ENCODE results near the gene ARL15.

ARL15 gene

DNA sequence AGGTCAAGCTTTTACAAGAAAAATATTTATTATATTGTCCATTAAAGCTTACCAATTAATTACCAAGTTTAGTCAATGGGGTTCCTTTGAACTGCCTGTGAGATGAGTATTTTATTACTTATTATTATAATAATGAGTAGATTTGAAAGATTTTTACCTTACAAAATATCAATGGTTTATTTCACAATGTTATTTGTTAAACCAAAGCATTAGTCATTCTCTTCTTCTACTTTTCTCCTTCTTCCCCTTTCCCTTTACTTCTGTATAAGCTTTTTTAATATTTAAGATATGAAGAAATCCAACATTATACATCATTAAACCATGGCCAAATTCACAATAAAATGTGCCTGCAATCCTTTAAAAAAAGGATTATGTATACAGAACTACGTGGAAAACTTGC, 369.5 kb downstream of the ARL15 start:
- Histone ChIP-seq H3K36me3 (ENCODE audit: control insufficient read depth in 1 of 2, insufficient read depth in 2 of 2, low read length in 2 of 2) (no peaks in the 10 kb centered on the region), H3K79me2 (ENCODE audit: control insufficient read depth, insufficient read depth, low read length, poor library complexity) (no peaks in the 10 kb centered on the region), H4K12ac (ENCODE audit: low read depth, low read length) (no peak overlapping the region), H2BK120ac (ENCODE audit: insufficient read depth, low read length, poor library complexity) (no peak overlapping the region), H2BK5ac (ENCODE audit: low read depth, low read length, poor library complexity) (no peak overlapping the region), H3K4me3 (ENCODE audit: low read depth, low read length) (no peak overlapping the region), H3K4me1 (ENCODE audit: control insufficient read depth in 1 of 2, insufficient read depth in 2 of 2, low read length in 2 of 2) (no peaks in the 10 kb centered on the region), H2AK5ac (ENCODE audit: low read length) (no peak overlapping the region), H3K27me3 (ENCODE audit: insufficient read depth, low read length) (no peaks in the 10 kb centered on the region), H3K14ac (ENCODE audit: low read length) (no peak overlapping the region), H4K91ac (ENCODE audit: low read depth, low read length) (no peak overlapping the region), H3K4ac (ENCODE audit: low read depth, low read length) (no peak overlapping the region), H3K27ac (ENCODE audit: low read depth, low read length) (no peak overlapping the region), H2AFZ (ENCODE audit: insufficient read depth, low read length, poor library complexity) (no peak overlapping the region), H3K9me3 (ENCODE audit: insufficient read depth, low read depth, low read length) (no peaks in the 10 kb centered on the region), H3K18ac (ENCODE audit: low read length) (no peak overlapping the region), H3K23ac (ENCODE audit: low read length) (no peak overlapping the region), H4K8ac (ENCODE audit: low read depth, low read length) (no peak overlapping the region), H2BK12ac (ENCODE audit: low read length) (no peak overlapping the region), H3K4me2 (ENCODE audit: low read length) (no peak overlapping the region), H3K9ac (ENCODE audit: low read length) (no peak overlapping the region), H3K79me1 (ENCODE audit: low read length) (no peaks in the 10 kb centered on the region)
- WGBS (ENCODE audit: extremely low coverage, insufficient coverage, insufficient read length), result no CpG with 5 or more reads among the region's 1 CpG
- no peak for DNase-seq

GRCh38 chr5:53937467-53937866, 372.9 kb downstream of the ARL15 start:
- Histone ChIP-seq H3K4ac (ENCODE audit: low read depth, low read length) (no peak overlapping the region), H3K4me3 (ENCODE audit: low read depth, low read length) (no peak overlapping the region), H2AFZ (ENCODE audit: insufficient read depth, low read length, poor library complexity) (no peak overlapping the region), H2BK120ac (ENCODE audit: insufficient read depth, low read length, poor library complexity) (no peak overlapping the region), H3K9ac (ENCODE audit: low read length) (no peak overlapping the region), H3K23ac (ENCODE audit: low read length) (no peak overlapping the region), H3K27ac (ENCODE audit: low read depth, low read length) (no peak overlapping the region), H4K12ac (ENCODE audit: low read depth, low read length) (no peak overlapping the region), H3K36me3 (ENCODE audit: control insufficient read depth in 1 of 2, insufficient read depth in 2 of 2, low read length in 2 of 2) (no peaks in the 10 kb centered on the region), H2BK12ac (ENCODE audit: low read length) (no peak overlapping the region), H3K27me3 (ENCODE audit: insufficient read depth, low read length) (no peaks in the 10 kb centered on the region), H3K18ac (ENCODE audit: low read length) (no peak overlapping the region), H4K8ac (ENCODE audit: low read depth, low read length) (no peak overlapping the region), H3K4me1 (ENCODE audit: control insufficient read depth in 1 of 2, insufficient read depth in 2 of 2, low read length in 2 of 2) (no peaks in the 10 kb centered on the region), H4K91ac (ENCODE audit: low read depth, low read length) (no peak overlapping the region), H3K9me3 (ENCODE audit: insufficient read depth, low read depth, low read length) (no peaks in the 10 kb centered on the region), H3K4me2 (ENCODE audit: low read length) (no peak overlapping the region), H3K79me1 (ENCODE audit: low read length) (no peaks in the 10 kb centered on the region), H3K79me2 (ENCODE audit: control insufficient read depth, insufficient read depth, low read length, poor library complexity) (no peaks in the 10 kb centered on the region), H2AK5ac (ENCODE audit: low read length) (no peak overlapping the region), H2BK5ac (ENCODE audit: low read depth, low read length, poor library complexity) (no peak overlapping the region), H3K14ac (ENCODE audit: low read length) (no peak overlapping the region)
- WGBS (ENCODE audit: extremely low coverage, insufficient coverage, insufficient read length), result no CpG with 5 or more reads among the region's 2 CpGs
- peak in 1 of 2 donors; percentile 18 for DNase-seq

GRCh38 chr5:53936481-53937352, 373.7 kb downstream of the ARL15 start:
- Histone ChIP-seq H3K27ac (ENCODE audit: low read depth, low read length) (no peak overlapping the region), H2AK5ac (ENCODE audit: low read length) (no peak overlapping the region), H2BK12ac (ENCODE audit: low read length) (no peak overlapping the region), H3K23ac (ENCODE audit: low read length) (no peak overlapping the region), H3K4me3 (ENCODE audit: low read depth, low read length) (no peak overlapping the region), H4K8ac (ENCODE audit: low read depth, low read length) (no peak overlapping the region), H3K27me3 (ENCODE audit: insufficient read depth, low read length) (no peaks in the 10 kb centered on the region), H3K9ac (ENCODE audit: low read length) (no peak overlapping the region), H3K36me3 (ENCODE audit: control insufficient read depth in 1 of 2, insufficient read depth in 2 of 2, low read length in 2 of 2) (no peaks in the 10 kb centered on the region), H4K91ac (ENCODE audit: low read depth, low read length) (no peak overlapping the region), H4K12ac (ENCODE audit: low read depth, low read length) (no peak overlapping the region), H3K9me3 (ENCODE audit: insufficient read depth, low read depth, low read length) (no peaks in the 10 kb centered on the region), H3K79me2 (ENCODE audit: control insufficient read depth, insufficient read depth, low read length, poor library complexity) (no peaks in the 10 kb centered on the region), H2AFZ (ENCODE audit: insufficient read depth, low read length, poor library complexity) (no peak overlapping the region), H2BK5ac (ENCODE audit: low read depth, low read length, poor library complexity) (no peak overlapping the region), H3K79me1 (ENCODE audit: low read length) (no peaks in the 10 kb centered on the region), H3K4ac (ENCODE audit: low read depth, low read length) (no peak overlapping the region), H2BK120ac (ENCODE audit: insufficient read depth, low read length, poor library complexity) (no peak overlapping the region), H3K4me1 (ENCODE audit: control insufficient read depth in 1 of 2, insufficient read depth in 2 of 2, low read length in 2 of 2) (no peaks in the 10 kb centered on the region), H3K14ac (ENCODE audit: low read length) (no peak overlapping the region), H3K18ac (ENCODE audit: low read length) (no peak overlapping the region), H3K4me2 (ENCODE audit: low read length) (no peak overlapping the region)
- peak; percentile 26 to 78 for DNase-seq
- WGBS (ENCODE audit: extremely low coverage, insufficient coverage, insufficient read length), result no CpG with 5 or more reads among the region's 7 CpGs

- Histone ChIP-seq H3K27me3 (ENCODE audit: insufficient read depth, low read length) (no peaks in the 10 kb centered on the region), H3K18ac (ENCODE audit: low read length) (no peak overlapping the region), H3K14ac (ENCODE audit: low read length) (no peak overlapping the region), H2BK12ac (ENCODE audit: low read length) (no peak overlapping the region), H2BK5ac (ENCODE audit: low read depth, low read length, poor library complexity) (no peak overlapping the region), H4K12ac (ENCODE audit: low read depth, low read length) (no peak overlapping the region), H3K9me3 (ENCODE audit: insufficient read depth, low read depth, low read length) (no peaks in the 10 kb centered on the region), H2BK120ac (ENCODE audit: insufficient read depth, low read length, poor library complexity) (no peak overlapping the region), H3K4me1 (ENCODE audit: control insufficient read depth in 1 of 2, insufficient read depth in 2 of 2, low read length in 2 of 2) (no peaks in the 10 kb centered on the region), H3K23ac (ENCODE audit: low read length) (no peak overlapping the region), H3K36me3 (ENCODE audit: control insufficient read depth in 1 of 2, insufficient read depth in 2 of 2, low read length in 2 of 2) (no peaks in the 10 kb centered on the region), H2AFZ (ENCODE audit: insufficient read depth, low read length, poor library complexity) (no peak overlapping the region), H3K4me3 (ENCODE audit: low read depth, low read length) (no peak overlapping the region), H3K9ac (ENCODE audit: low read length) (no peak overlapping the region), H3K4ac (ENCODE audit: low read depth, low read length) (no peak overlapping the region), H3K79me1 (ENCODE audit: low read length) (no peaks in the 10 kb centered on the region), H3K4me2 (ENCODE audit: low read length) (no peak overlapping the region), H4K8ac (ENCODE audit: low read depth, low read length) (no peak overlapping the region), H3K79me2 (ENCODE audit: control insufficient read depth, insufficient read depth, low read length, poor library complexity) (no peaks in the 10 kb centered on the region), H3K27ac (ENCODE audit: low read depth, low read length) (no peak overlapping the region), H4K91ac (ENCODE audit: low read depth, low read length) (no peak overlapping the region), H2AK5ac (ENCODE audit: low read length) (no peak overlapping the region)
- no peak for DNase-seq
- WGBS (ENCODE audit: extremely low coverage, insufficient coverage, insufficient read length), result no CpG with 5 or more reads among the region's 4 CpGs
Measured at GRCh38 chr5:53934151-53934820, 376.1 kb downstream of the ARL15 start.

Measured in trophoblast cell (in vitro differentiated cells and primary cell).